ENCODE results near the gene FOXR1.

The FOXR1 gene

DNA sequence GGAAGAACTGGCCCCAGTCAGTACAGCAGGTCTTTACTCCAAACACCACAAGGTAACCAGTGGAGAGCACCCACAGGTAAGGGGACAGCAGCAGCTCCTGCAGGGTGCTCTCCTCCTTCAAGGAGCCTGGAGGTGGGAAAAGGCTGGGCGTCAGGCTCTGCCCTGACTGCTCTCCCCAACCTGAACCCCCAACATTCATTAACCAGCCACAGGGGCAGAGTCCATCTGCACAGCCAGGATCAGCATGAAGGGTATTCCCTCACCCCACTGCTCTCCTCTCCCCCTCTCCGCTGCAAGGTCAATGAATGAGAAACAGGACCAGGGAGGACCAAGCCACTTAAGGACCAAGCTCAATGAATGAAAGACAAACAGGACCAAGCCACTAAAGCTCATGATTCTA lies 55.4 kb downstream of the FOXR1 start:
- DNase-seq (ENCODE audit: low read depth): no peak

- no peak for DNase-seq (ENCODE audit: low read depth)
Measured at GRCh38 chr11:119027561-119028345, 56.2 kb downstream of the FOXR1 start.

- DNase-seq (ENCODE audit: low read depth): no peak
Measured at GRCh38 chr11:119028346-119029068, 56.9 kb downstream of the FOXR1 start.

DNA sequence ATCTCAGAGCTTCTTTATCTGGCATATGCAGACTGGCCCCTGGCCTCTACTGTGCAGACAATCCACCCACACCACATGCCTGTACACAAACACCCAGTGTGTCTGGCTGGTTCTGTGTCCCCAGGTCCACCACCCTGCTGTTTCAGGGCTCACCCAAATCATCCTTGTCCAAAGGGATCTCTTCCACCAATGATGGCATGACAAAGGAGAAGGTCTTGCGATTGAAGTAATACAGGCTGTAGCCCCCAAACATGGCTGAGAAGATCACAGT lies 57.4 kb downstream of the FOXR1 start:
- no peak for DNase-seq (ENCODE audit: low read depth)

DNA sequence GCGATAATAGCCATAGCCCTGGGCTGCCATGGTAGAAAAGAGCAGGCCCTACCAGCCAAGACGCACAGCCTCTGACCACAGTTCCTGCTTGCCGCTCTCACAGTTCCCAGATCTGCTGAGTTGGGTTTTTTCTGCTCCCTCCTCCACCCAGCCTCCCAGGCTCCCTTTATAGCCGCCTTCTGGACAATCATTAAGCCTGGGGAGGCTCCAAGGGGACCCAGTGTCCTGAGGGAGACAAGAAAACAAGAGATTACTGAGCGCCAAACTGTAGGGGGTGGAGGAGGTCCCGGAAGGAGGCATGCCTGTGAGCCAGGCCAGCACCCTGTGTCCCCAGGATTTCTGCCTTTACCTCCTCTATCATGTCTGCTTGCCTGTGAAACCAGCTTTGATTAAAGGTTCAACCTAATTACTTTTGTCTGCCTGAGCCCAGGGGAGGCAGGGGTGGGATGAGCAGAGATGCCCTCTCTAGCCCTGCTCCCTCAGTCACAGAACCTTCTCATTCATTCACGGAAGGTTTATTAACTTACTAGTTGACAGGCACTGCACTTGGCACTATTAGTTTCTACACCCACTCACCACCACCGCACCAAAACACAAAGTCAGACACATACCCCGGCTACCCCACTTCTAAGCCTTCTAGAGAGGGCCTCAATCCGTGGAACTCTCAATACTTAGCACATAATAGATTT lies 57.9 kb downstream of the FOXR1 start:
- DNase-seq (ENCODE audit: low read depth): peak; percentile 14

DNA sequence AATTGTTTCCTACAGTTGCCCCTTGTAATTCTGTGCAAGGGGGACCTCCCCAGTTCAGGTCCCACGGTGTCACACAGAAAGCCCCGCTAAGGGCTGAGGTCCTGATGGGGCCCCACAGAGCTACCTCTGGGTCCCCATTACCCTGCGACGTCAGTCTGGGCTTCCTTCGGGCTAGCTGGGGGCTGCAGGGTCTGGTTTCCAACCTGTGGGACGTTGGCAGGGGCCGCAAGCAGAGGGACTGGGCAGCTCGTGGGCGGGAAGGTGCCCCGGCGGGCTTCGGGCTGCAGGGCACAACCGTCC lies 58.4 kb downstream of the FOXR1 start:
- DNase-seq (ENCODE audit: low read depth): no peak

- DNase-seq (ENCODE audit: low read depth): peak; percentile 98
Measured at GRCh38 chr11:119030329-119031047, 58.9 kb downstream of the FOXR1 start, which contains the start of gene SLC37A4. Gene SLC37A4, minus strand, starts transcription at chr11:119030877.
